SU-DHL-6 (cell line): ENCODE results near the gene PLXND1.

Experiments
- H2AFZ ChIP-seq: fragments of 200-600 bp; sonication (generic); 2 replicates; pipeline ENCODE4 v1.6.1; 2014; ENCODE audit warnings: low read depth, mild to moderate bottlenecking, moderate library complexity, mixed read lengths, antibody characterized with exemption, low read length; ENCODE audit not compliant: severe bottlenecking
- H3F3A ChIP-seq: fragments of 200-600 bp; shearing (Covaris generic); 2 replicates; pipeline ENCODE4 v1.6.0; 2016; ENCODE audit warnings: antibody characterized with exemption, mild to moderate bottlenecking; ENCODE audit not compliant: insufficient read depth
- H3K27ac ChIP-seq: fragments of 200-600 bp; sonication (generic); 2 replicates; pipeline ENCODE4 v1.5.1; 2016; ENCODE audit warnings: low read depth, mild to moderate bottlenecking, low read length, moderate library complexity, mixed read lengths
- H3K27me3 ChIP-seq: fragments of 200-600 bp; sonication (generic), shearing (Covaris generic); 2 replicates; pipeline ENCODE4 v1.6.0; 2014; ENCODE audit warnings: mild to moderate bottlenecking, low read length
- H3K36me3 ChIP-seq: fragments of 200-600 bp; sonication (generic); 2 replicates; pipeline ENCODE4 v1.6.1; 2014; ENCODE audit warnings: mild to moderate bottlenecking, low read length, mixed read lengths
- H3K4me2 ChIP-seq: fragments of 300-600, 200-600 bp; shearing (Covaris generic), sonication (generic); 2 replicates; pipeline ENCODE4 v1.6.0; 2014; ENCODE audit warnings: low read length, low read depth, mild to moderate bottlenecking; ENCODE audit not compliant: poor library complexity, severe bottlenecking
- H3K4me3 ChIP-seq: fragments of 200-600 bp; sonication (generic); 2 replicates; pipeline ENCODE4 v1.5.1; 2014; ENCODE audit warnings: antibody characterized with exemption, low read length, mild to moderate bottlenecking, mixed read lengths; ENCODE audit not compliant: insufficient read depth, poor library complexity, severe bottlenecking
- H3K79me2 ChIP-seq: fragments of 200-600 bp; sonication (generic); 2 replicates; pipeline ENCODE4 v1.6.1; 2014; ENCODE audit warnings: mild to moderate bottlenecking, low read length, moderate library complexity; ENCODE audit not compliant: insufficient read depth
- H3K9ac ChIP-seq: fragments of 200-600 bp; sonication (generic); 2 replicates; pipeline ENCODE4 v1.7.0; 2014; ENCODE audit warnings: mild to moderate bottlenecking, low read length
- H3K9me2 ChIP-seq: fragments of 200-600 bp; sonication (generic); replicated peaks from 2 replicates; pipeline ENCODE4 v1.6.1; 2014; ENCODE audit warnings: low read length; ENCODE audit not compliant: insufficient read depth
- H3K9me3 ChIP-seq: fragments of 200-600 bp; sonication (generic); 2 replicates; pipeline ENCODE4 v1.6.1; 2014; ENCODE audit warnings: low read length, mixed read lengths; ENCODE audit not compliant: insufficient read depth
- H4K20me1 ChIP-seq: fragments of 200-600 bp; sonication (generic); 2 replicates; pipeline ENCODE4 v1.6.1; 2014; ENCODE audit warnings: low read depth, mild to moderate bottlenecking, antibody characterized with exemption, low read length, moderate library complexity, mixed read lengths
- CTCF ChIP-seq: fragments of 200-600 bp; sonication (generic); IDR thresholded peaks from one replicate; pipeline ENCODE4 v1.5.1; 2017; ENCODE audit warnings: antibody characterized with exemption, mild to moderate bottlenecking, low read length, moderate library complexity; ENCODE audit not compliant: insufficient read depth, poor library complexity, severe bottlenecking
- EZH2phosphoT487 ChIP-seq: fragments of 200-600 bp; sonication (generic), shearing (Covaris generic); conservative IDR thresholded peaks from 2 replicates; pipeline ENCODE4 v1.6.1; 2018; ENCODE audit warnings: mild to moderate bottlenecking, antibody characterized with exemption, low read length, moderate library complexity, mixed read lengths

PLXND1 gene

GRCh38 chr3:129575997-129576384 lies 30.5 kb downstream of the PLXND1 start:
- Histone ChIP-seq H3K36me3 (no peaks in the 10 kb centered on the region), H3K27ac (peak overlapping the region; percentile 83), H2AFZ (no peak overlapping the region), H3K9me2 (no peaks in the 10 kb centered on the region), H3K9ac (no peak overlapping the region), H3K27me3 (no peaks in the 10 kb centered on the region), H3K4me3 (no peak overlapping the region), H3K4me2 (no peak overlapping the region), H3F3A (no peaks in the 10 kb centered on the region), H3K9me3 (no peaks in the 10 kb centered on the region), H3K79me2 (no peaks in the 10 kb centered on the region), H4K20me1 (no peaks in the 10 kb centered on the region)
- TF ChIP-seq CTCF (no peak), EZH2phosphoT487 (no peak)

GRCh38 chr3:129575233-129575996 lies 31.1 kb downstream of the PLXND1 start:
- H3K9me3 ChIP-seq, result no peaks in the 10 kb centered on the region
- no peaks in the 10 kb centered on the region for H3K27me3 ChIP-seq
- no peaks in the 10 kb centered on the region for H3F3A ChIP-seq
- H4K20me1 ChIP-seq, result no peaks in the 10 kb centered on the region
- no peak overlapping the region for H3K4me3 ChIP-seq
- H3K9me2 ChIP-seq, result no peaks in the 10 kb centered on the region
- no peaks in the 10 kb centered on the region for H3K36me3 ChIP-seq
- no peak overlapping the region for H2AFZ ChIP-seq
- no peak overlapping the region for H3K27ac ChIP-seq
- H3K4me2 ChIP-seq, result no peak overlapping the region
- no peaks in the 10 kb centered on the region for H3K79me2 ChIP-seq
- TF ChIP-seq EZH2phosphoT487, result no peak
- TF ChIP-seq CTCF, result no peak
- no peak overlapping the region for H3K9ac ChIP-seq

GRCh38 chr3:129574206-129574605 lies 32.3 kb downstream of the PLXND1 start:
- no peaks in the 10 kb centered on the region for H3K36me3 ChIP-seq
- no peaks in the 10 kb centered on the region for H3K9me2 ChIP-seq
- H3K27ac ChIP-seq, result no peak overlapping the region
- H3K9me3 ChIP-seq, result no peaks in the 10 kb centered on the region
- H3K4me3 ChIP-seq, result no peak overlapping the region
- no peak overlapping the region for H3K9ac ChIP-seq
- H3K4me2 ChIP-seq, result no peak overlapping the region
- H3K27me3 ChIP-seq, result no peaks in the 10 kb centered on the region
- H3K79me2 ChIP-seq, result no peaks in the 10 kb centered on the region
- TF ChIP-seq EZH2phosphoT487 (no peak), CTCF (no peak)
- no peaks in the 10 kb centered on the region for H3F3A ChIP-seq
- no peak overlapping the region for H2AFZ ChIP-seq
- no peaks in the 10 kb centered on the region for H4K20me1 ChIP-seq
